Thyroid gland (tissue), 4 donors: ENCODE measurements around the gene CAMTA1. TPM values are rescaled to one million over a fixed set of nuclear protein-coding genes. Genes with fewer than 3 reads are reported as not detected.

Experiments used
- DNase-seq, 2 donors: peaks; one replicate each; pipeline ENCODE4 v3.0.0-alpha.2; 2019
- H3K27ac ChIP-seq, 3 donors: fragments of 200-600 bp; sonication (generic); 1 replicate in 2 of 3; 2 replicates in 1 of 3; pipeline ENCODE4 v1.5.1; 2016 to 2019; ENCODE audit warnings: mild to moderate bottlenecking in 1 of 3, moderate library complexity in 1 of 3
- H3K27me3 ChIP-seq: fragments of 200-600 bp; sonication (generic); one replicate; pipeline ENCODE4 v1.5.1; 2019
- H3K36me3 ChIP-seq, 2 donors: fragments of 200-600 bp; sonication (generic); one replicate each; pipeline ENCODE4 v1.5.1; 2016 to 2019
- H3K4me1 ChIP-seq, 2 donors: fragments of 200-600 bp; sonication (generic); one replicate each; pipeline ENCODE4 v1.5.1; 2017 to 2019
- H3K4me3 ChIP-seq, 3 donors: fragments of 200-600 bp; sonication (generic); replicated peaks in 1 of 3; 1 replicate in 2 of 3; 2 replicates in 1 of 3; pipeline ENCODE4 v1.5.1; 2016; ENCODE audit warnings: mild to moderate bottlenecking in 1 of 3
- H3K9me3 ChIP-seq: fragments of 200-600 bp; sonication (generic); one replicate; pipeline ENCODE4 v1.5.1; 2017
- CTCF ChIP-seq, 6 experiments: fragments of 200-600 bp in 3 of 6; fragments of 450-650 bp in 3 of 6; sonication (generic) in 3 of 6; IDR thresholded peaks; one replicate each; pipeline ENCODE4 v1.5.1; 2016 to 2019; ENCODE audit warnings: antibody characterized with exemption in 6 of 6, mild to moderate bottlenecking in 2 of 6, inconsistent platforms in 1 of 6, moderate library complexity in 1 of 6
- POLR2A ChIP-seq, 2 donors: fragments of 450-650 bp; IDR thresholded peaks; one replicate each; pipeline ENCODE4 v1.6.1; 2017; ENCODE audit warnings: antibody characterized with exemption in 2 of 2, mild to moderate bottlenecking in 2 of 2, moderate library complexity in 1 of 2
- WGBS, 2 donors: methylation state at CpG; one replicate each; pipeline ENCODE4 v1.1.5; 2017; 5-methylcytosine and 5-hydroxymethylcytosine counted together
- intact Hi-C: fragments of 100-400 bp; cut with DNase I; formaldehyde crosslinking; loops from one replicate; pipeline ENCODE4 v1.15.1; 2023
- total RNA-seq, 4 donors: library from RNA; depleted of rRNA; stranded (reverse); fragments of >200 nt; gene quantifications; one replicate each; pipeline ENCODE4 v1.2.3, GENCODE V29; 2016

CAMTA1 gene
- total RNA-seq, 4 donors from 2014 or later: 63.9 to 124 (median 101) TPM

- WGBS, 2 donors: 44 to 55% methylated on average over 4 of the region's 4 CpGs
Measured at GRCh38 chr1:6800745-6801144, 15.5 kb downstream of the CAMTA1 start.

DNA sequence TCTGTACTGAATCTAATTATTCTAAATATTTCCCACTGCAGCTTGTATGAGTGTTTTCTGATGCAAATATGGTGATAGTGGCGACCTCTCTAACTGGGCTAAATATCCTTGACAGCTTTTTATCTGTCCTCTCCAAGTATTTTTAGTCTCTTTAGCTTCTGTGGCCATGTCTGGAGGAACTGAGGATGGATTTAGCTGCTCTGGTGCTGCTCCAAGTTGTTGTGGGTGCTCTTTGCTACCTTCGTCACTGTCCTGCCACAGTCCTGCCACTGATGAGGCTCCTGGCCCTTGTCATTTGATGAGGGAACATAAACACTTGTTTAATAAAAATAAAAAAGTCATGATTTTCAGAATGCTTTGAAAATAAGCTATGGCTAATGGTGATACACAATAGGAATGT lies 15.9 kb downstream of the CAMTA1 start:
- Histone ChIP-seq H3K4me3 (no peak overlapping the region), H3K27me3 (no peaks in the 10 kb centered on the region), H3K9me3 (no peaks in the 10 kb centered on the region), H3K4me1 (peaks cover 27 to 41% of the 10 kb centered on the region in 2 donors), H3K36me3 (no peaks in the 10 kb centered on the region), H3K27ac (peak overlapping the region; percentile 51 to 70 (median 69))
- 95% methylated on average over 2 of the region's 2 CpGs for WGBS, 2 donors
- no peak for TF ChIP-seq CTCF (IDR thresholded peaks at IDR 0.05)
- TF ChIP-seq POLR2A (IDR thresholded peaks at IDR 0.05): no peak
- intact Hi-C loops: no loop called here
- DNase-seq: no peak

More at GRCh38 chr1:6800745-6801144, 15.5 kb downstream of the CAMTA1 start:
- intact Hi-C loops: no loop called here
- Histone ChIP-seq H3K36me3 (no peaks in the 10 kb centered on the region), H3K4me3 (no peak overlapping the region), H3K27ac (peak overlapping the region; percentile 51 to 70 (median 69)), H3K4me1 (peaks cover 29 to 41% of the 10 kb centered on the region in 2 donors), H3K9me3 (no peaks in the 10 kb centered on the region), H3K27me3 (no peaks in the 10 kb centered on the region)
- no peak for TF ChIP-seq CTCF (IDR thresholded peaks at IDR 0.05)
- TF ChIP-seq POLR2A (IDR thresholded peaks at IDR 0.05): no peak
- no peak for DNase-seq

DNA sequence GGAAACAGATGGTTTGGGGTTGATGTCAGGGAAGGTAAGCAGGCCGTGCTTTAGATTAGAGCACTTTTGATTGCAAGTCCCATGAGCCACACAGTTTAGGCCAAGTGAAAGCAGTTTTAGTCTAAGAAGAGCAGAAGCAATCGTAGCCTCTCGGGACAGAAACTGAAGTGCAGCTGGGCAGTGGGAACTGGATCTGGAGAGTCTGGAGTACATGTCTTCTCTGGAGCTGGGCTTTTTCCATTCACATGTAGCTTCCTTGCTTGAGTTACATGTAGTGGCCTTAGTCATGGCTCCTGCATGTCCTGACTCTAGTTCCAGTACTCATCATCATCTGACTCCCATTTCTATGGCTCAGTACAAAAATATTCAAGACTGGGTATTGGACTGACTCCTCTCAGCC lies 16.7 kb downstream of the CAMTA1 start:
- no peaks in the 10 kb centered on the region for H3K27me3 ChIP-seq
- intact Hi-C loops: no loop called here

GRCh38 chr1:6802454-6802853 lies 17.2 kb downstream of the CAMTA1 start:
- no peak overlapping the region for H3K4me3 ChIP-seq
- no peaks in the 10 kb centered on the region for H3K9me3 ChIP-seq
- H3K36me3 ChIP-seq: no peaks in the 10 kb centered on the region
- intact Hi-C loops: no loop called here
- H3K4me1 ChIP-seq: peaks cover 22 to 39% of the 10 kb centered on the region in 2 donors
- H3K27me3 ChIP-seq: no peaks in the 10 kb centered on the region
- 85 to 91% methylated on average over 2 of the region's 2 CpGs for WGBS, 2 donors
- TF ChIP-seq POLR2A (IDR thresholded peaks at IDR 0.05): no peak
- no peak for TF ChIP-seq CTCF (IDR thresholded peaks at IDR 0.05)
- H3K27ac ChIP-seq: peak overlapping the region; percentile 51 to 70 (median 69)
- no peak for DNase-seq

More for the DNA sequence above, 16.7 kb downstream of the CAMTA1 start:
- Histone ChIP-seq H3K4me3 (no peak overlapping the region), H3K27ac (peak overlapping the region; percentile 51 to 70 (median 69)), H3K9me3 (no peaks in the 10 kb centered on the region), H3K4me1 (peaks cover 22 to 39% of the 10 kb centered on the region in 2 donors), H3K36me3 (no peaks in the 10 kb centered on the region)
- no peak for TF ChIP-seq CTCF (IDR thresholded peaks at IDR 0.05)
- TF ChIP-seq POLR2A (IDR thresholded peaks at IDR 0.05): no peak
- DNase-seq: peak; percentile 52 to 73
- 43% methylated on average over 3 of the region's 3 CpGs for WGBS, 2 donors

GRCh38 chr1:6802893-6803292 lies 17.6 kb downstream of the CAMTA1 start:
- DNase-seq: no peak
- intact Hi-C loops: no loop called here
- peaks cover 22 to 39% of the 10 kb centered on the region in 2 donors for H3K4me1 ChIP-seq

More at GRCh38 chr1:6802893-6803292, 17.6 kb downstream of the CAMTA1 start:
- Histone ChIP-seq H3K9me3 (no peaks in the 10 kb centered on the region), H3K27ac (no peak overlapping the region), H3K36me3 (no peaks in the 10 kb centered on the region), H3K4me3 (no peak overlapping the region), H3K27me3 (no peaks in the 10 kb centered on the region)
- TF ChIP-seq CTCF (IDR thresholded peaks at IDR 0.05) (no peak), POLR2A (IDR thresholded peaks at IDR 0.05) (no peak)
- 94% methylated on average over 8 of the region's 8 CpGs for WGBS, 2 donors
